Epidermal melanocyte (primary cell): Measurements from ENCODE around the gene DCTPP1.
"Not testable (repeated sequence)": the region's sequence is repeated elsewhere in the genome, so short reads cannot be mapped to it uniquely, and the experiment has no call there.

Experiments
- DNase-seq: peaks from one replicate; pipeline ENCODE4 v3.0.0; 2011; ENCODE audit warnings: low spot score; ENCODE audit not compliant: insufficient read length

DCTPP1 gene

DNA sequence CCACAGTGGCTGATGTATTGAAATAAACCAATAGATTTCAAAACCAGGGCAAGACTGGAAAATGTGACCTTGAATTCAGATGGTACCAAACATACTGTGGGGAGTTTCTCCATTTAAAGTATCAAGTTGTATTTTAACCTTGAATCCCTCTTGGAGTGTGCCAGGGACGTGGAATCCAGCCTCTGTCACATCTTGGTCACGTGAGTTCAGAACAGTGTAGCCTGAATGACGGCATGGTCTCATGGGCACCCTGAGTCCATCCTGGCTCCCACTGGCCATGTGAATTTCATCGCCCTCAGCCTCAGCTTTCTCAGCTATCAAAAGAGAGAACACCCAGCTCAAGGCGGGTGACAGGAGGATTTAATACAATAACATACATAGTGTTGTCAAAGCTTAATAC lies 15.7 kb downstream of the DCTPP1 start:
- no peak for DNase-seq

DNA sequence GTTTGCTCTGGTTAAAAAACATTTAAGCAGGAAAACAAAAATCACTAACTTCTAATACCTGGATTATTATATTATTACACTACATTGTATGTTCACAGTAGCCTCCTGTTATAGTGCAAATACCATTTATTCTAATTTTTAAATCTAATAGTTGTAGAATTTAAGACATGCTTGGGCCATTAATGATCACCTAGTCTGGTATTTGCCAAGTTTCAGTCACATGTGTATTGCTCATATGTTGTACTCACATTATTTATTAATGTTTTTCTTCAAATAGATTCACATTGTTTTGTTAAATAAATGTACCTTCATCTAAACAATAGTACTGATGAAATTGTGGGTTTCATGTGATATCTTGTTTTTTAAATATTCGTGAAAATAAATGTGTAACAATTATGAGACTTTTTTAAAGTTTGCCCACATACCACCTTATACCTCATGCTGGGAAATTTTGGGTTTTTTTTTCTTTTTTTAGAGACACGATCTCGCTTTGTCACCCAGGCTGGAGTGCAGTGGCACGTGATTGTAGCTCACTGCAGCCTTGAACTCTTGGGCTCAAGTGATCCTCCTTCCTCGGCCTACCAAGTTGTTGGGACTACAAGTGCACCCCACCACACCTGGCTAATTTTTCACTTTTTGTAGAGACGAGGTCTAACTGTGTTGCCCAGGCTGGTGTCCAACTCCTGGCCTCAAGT lies 16.6 kb downstream of the DCTPP1 start:
- DNase-seq, result no peak

- DNase-seq, result peak; percentile 86
Measured at GRCh38 chr16:30409125-30410060, 20.4 kb downstream of the DCTPP1 start.

- peak; percentile 23 for DNase-seq
Measured at GRCh38 chr16:30407804-30408534, 21.9 kb downstream of the DCTPP1 start.

- peak; percentile 87 for DNase-seq
Measured at GRCh38 chr16:30407102-30407803, 22.6 kb downstream of the DCTPP1 start, which contains the start of gene ZNF771. Gene ZNF771, plus strand, starts transcription at chr16:30407606. Its CDS starts 448 bp downstream, at chr16:30408054.

- no peak for DNase-seq
Measured at GRCh38 chr16:30406795-30407101, 23.1 kb downstream of the DCTPP1 start.

- no peak for DNase-seq
Measured at GRCh38 chr16:30401768-30402425, 27.9 kb downstream of the DCTPP1 start.

DNA sequence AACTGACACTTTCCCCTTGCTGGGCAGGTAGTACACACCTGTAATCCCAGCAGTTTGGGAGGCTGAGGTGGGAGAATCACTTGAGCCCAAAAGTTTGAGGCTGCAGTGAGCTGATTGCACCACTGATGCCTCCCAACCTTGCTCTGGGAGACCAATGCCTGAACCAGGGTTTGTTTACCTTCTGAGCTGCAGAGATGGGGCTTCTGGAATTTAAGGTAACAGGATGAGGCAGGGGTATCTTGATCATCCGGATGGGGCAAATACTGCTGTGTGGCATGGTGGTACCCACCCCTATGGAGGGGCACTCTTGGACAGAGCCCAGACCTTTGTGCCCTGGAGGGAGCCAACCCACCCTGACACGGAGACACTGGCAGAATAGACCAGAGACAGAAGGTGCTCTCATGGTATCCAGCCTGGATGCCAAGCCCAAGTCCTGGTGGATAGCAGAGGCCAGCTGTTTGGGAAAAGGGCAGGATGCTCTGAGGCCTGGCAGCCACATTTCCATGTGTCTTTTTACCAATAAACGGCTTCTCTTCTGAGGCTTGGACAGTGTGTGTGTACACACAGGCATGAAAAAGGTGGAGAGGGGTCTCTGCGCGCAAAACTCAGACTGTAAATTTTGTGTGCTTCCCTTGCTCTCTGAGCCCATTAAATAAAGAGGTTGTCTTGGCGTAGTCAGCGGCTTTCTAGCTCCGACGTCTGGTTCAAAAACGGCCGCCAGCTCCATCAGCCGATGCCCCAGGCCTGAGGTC lies 30.2 kb downstream of the DCTPP1 start:
- no peak for DNase-seq

DNA sequence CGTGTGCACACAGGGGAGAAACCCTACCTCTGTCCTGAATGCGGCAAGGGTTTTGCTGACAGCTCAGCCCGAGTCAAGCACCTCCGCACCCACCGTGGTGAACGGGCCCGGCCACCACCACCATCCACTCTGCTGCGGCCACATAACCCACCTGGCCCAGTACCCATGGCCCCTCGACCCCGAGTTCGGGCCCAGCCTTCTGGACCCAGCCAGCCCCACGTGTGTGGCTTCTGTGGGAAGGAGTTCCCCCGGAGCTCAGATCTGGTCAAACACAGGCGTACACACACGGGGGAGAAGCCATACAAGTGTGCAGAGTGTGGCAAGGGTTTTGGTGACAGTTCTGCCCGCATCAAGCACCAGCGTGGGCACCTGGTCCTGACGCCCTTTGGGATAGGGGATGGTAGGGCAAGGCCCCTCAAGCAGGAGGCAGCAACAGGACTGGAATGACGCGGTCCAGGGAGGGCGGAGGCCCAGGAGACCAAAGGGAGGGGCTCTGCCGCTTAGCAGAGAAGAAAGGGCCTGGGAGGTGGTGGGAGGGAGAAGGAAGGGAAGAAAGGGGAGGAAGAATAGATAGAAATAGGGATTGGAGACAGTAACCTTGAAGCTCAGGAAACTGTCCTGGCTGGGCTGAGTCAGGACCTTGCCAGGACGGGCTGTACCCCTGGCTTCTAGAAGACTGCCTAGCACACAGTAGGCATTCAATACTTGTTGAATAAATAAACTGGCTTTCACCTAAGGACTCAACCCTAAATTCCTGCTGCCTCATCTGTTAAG lies 31.0 kb downstream of the DCTPP1 start:
- DNase-seq, result no peak

DNA sequence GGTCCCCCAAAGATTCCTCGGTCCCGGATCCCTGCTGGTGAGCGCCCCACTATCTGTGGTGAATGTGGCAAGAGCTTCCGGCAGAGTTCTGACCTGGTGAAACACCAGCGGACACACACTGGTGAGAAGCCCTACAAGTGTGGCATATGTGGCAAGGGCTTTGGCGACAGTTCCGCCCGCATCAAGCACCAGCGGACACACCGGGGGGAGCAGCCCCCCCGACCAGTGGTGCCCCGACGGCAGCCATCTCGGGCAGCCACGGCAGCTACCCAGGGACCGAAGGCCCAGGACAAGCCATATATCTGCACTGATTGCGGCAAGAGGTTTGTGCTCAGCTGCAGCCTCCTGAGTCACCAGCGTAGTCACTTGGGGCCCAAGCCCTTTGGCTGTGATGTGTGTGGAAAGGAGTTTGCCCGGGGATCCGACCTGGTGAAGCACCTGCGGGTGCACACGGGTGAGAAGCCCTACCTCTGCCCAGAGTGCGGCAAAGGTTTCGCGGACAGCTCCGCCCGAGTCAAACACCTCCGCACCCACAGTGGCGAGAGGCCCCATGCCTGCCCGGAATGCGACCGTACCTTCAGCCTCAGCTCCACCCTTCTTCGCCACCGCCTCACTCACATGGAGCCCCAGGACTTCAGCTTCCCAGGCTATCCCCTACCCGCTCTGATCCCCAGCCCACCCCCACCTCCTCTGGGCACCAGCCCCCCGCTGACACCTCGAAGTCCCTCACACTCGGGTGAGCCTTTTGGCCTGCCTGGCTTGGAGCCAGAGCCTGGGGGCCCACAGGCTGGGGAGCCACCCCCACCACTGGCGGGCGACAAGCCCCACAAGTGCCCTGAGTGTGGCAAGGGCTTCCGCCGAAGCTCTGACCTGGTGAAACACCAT lies 31.8 kb downstream of the DCTPP1 start:
- DNase-seq, result no peak

DNA sequence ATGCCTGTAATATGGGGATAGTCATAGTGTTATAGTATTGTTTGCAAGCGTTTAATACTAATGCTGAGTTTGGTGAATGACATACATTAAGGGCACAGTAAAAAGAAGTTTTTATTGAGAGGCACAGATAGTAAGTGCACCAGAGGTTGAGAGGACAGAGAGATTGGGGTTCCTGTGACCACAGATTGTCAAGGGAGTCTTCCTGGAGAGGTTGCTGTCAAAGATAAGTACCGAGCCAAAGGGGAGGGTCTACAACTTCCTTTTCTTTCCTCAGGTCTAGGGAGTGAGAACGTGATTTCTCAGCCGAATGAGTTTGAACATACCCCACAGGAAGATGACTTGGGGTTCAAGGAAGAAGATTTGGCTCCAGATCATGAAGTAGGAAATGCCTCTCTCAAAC lies 32.8 kb downstream of the DCTPP1 start:
- DNase-seq, result no peak

DNA sequence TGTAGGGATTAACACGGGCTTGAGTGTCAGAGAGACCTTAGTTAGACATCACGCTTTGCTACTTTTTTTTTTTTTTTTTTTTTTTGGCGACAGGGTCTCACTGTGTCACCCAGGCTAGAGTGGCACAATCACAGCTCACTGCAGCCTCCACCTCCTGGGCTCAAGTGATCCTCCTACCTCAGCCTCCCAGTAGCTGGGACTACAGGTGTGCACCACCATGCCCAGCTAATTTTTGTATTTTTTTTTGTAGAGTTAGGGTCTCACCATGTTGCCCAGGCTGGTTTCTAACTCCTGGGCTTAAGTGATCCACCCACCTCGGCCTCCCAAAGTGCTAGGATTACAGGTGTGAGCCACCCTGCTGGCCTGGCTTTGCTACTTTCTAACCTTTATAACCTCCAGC lies 33.2 kb downstream of the DCTPP1 start:
- DNase-seq, result not testable (repeated sequence)

DNA sequence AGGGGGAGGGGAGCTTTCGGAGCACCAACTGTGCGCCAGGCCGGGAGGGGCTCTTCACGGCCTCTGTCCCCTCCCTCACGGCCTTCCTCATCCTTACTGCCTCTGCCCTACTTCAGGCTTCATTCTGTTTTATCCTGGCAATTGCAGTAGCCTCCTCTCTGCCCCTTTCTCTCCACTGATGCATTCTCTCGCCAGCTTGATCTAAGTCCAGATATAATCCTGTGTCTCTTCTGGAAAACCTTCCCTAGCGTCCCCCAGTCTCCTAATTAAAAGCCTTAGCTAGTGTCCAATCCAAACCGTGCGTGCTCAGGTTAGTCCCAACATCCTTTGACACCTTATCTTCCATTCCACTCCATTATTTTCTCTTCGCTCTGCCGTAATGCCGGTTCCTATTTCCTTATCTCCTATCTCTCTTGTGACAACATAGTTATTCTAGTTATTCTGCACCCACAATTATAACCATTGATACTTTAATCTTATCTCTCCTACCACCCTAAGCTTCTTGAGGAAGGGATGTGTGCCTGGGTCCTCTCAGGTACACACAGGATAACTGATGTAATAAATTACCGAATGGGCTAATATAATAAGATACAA lies 33.7 kb downstream of the DCTPP1 start:
- no peak for DNase-seq

DNA sequence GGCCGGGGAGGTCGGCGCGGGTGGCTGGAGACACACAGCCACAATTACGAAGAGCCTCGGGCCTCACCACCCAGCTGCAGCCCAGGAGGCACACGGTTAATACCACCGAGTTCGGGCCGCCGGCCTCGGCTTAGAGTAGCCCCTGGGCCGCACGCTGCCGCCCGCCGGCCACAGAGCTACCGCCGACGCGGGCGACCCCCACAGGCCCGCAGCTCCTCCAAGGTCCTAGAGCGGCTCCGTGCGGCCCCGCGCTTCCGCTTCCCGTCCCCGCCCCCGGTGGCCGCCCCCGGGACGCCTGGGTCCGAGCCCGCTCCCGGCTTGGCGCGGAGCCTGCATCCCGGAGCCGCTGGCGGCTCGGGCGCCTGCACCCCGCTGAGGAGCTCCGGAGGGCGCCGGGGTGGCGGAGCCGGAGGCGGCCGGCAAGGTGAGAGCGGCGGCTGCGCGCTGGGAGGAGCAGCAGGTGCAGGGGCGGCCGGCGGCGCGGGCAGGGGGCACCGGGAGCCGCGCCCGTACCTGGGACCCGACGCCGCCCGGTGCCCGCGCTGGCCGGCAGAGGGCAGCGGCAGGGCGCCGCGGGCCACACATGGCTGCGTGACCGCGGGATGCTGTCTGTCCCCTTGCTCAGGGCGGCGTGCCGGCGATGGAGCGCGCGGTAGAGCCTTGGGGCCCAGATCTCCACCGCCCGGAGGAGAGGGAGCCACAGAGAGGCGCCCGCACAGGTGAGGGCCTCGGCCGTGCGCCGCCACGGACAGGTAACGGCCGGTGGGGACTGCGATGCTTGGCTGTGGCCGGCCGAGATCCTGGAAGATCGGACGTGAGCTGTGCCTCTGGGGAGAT lies 34.5 kb downstream of the DCTPP1 start, which contains the start of gene ZNF48:
TSS of gene ZNF48 (plus strand) at position 266 of the 837 bp plus-strand sequence. CDS start at position 641, 375 bp downstream.
- peak; percentile 82 for DNase-seq

DNA sequence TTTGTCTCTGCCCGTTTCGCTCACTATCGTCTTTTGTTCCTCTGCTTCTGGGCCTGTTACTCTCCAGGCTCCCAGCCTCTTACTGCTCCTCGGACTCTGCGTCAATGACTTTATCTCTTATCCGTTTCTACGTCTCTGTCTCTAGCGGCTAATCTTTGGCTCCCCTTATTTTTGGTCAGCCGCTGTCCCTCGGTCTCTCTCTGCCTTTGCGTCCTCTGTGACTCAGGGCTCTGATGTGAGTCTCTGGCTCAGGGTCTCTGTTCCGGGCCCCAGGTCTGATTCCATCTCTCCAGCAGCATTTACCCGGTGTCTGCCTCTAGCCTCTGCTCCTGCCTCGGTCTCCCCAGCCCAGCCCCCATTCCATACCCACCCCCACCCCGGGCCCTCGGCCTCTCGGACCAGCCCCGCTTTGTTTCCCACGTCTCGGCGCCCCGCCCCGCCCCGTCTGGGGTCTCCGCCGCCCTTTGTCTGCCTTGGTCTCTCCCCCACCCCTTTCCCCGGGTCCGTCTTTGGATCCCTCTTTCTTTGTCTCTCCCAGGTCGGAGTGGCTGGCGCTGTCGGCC lies 35.2 kb downstream of the DCTPP1 start:
- peak; percentile 24 for DNase-seq

GRCh38 chr16:30383521-30383920 lies 46.3 kb downstream of the DCTPP1 start:
- no peak for DNase-seq
